ENCODE measurements around the gene LTO1.

LTO1 gene

GRCh38 chr11:69635195-69635594, 40.0 kb downstream of the LTO1 start:
- H3K4me3 ChIP-seq (ENCODE audit: insufficient read length, low read depth) = no peak overlapping the region
- H3K9ac ChIP-seq (ENCODE audit: insufficient read length, low read depth) = no peak overlapping the region
- DNase-seq (ENCODE audit: low read depth, low spot score) = no peak
- H3K4me1 ChIP-seq (ENCODE audit: insufficient read depth, insufficient read length) = no peaks in the 10 kb centered on the region
- 0 out of 2 replicates have a peak, but pooled peaks cover under 1% of the 10 kb centered on the region for H3K9me3 ChIP-seq (ENCODE audit: insufficient read depth, low read length)
- no peak for TF ChIP-seq YY1 (IDR thresholded peaks at IDR 0.05; ENCODE audit: insufficient read depth, insufficient read length)
- no peak for TF ChIP-seq ZNF274 (IDR thresholded peaks at IDR 0.05; ENCODE audit: low read depth, low read length)
- no peak for TF ChIP-seq SUZ12 (IDR thresholded peaks at IDR 0.05; ENCODE audit: extremely low read depth, insufficient read depth, insufficient read length)
- no peaks in the 10 kb centered on the region for H3K27me3 ChIP-seq (ENCODE audit: insufficient read depth, insufficient read length)
- no peaks in the 10 kb centered on the region for H3K36me3 ChIP-seq (ENCODE audit: insufficient read depth, insufficient read length, low read length)

GRCh38 chr11:69634590-69634989, 40.6 kb downstream of the LTO1 start:
- Histone ChIP-seq H3K36me3 (ENCODE audit: insufficient read depth, insufficient read length, low read length) (no peaks in the 10 kb centered on the region), H3K27me3 (ENCODE audit: insufficient read depth, insufficient read length) (no peaks in the 10 kb centered on the region), H3K9me3 (ENCODE audit: insufficient read depth, low read length) (peaks cover 6% of the 10 kb centered on the region; the same call in 1 of the 2 replicates), H3K9ac (ENCODE audit: insufficient read length, low read depth) (no peak overlapping the region), H3K4me1 (ENCODE audit: insufficient read depth, insufficient read length) (no peaks in the 10 kb centered on the region), H3K4me3 (ENCODE audit: insufficient read length, low read depth) (no peak overlapping the region)
- TF ChIP-seq SUZ12 (IDR thresholded peaks at IDR 0.05; ENCODE audit: extremely low read depth, insufficient read depth, insufficient read length) = no peak
- TF ChIP-seq ZNF274 (IDR thresholded peaks at IDR 0.05; ENCODE audit: low read depth, low read length) = no peak
- TF ChIP-seq YY1 (IDR thresholded peaks at IDR 0.05; ENCODE audit: insufficient read depth, insufficient read length) = no peak
- no peak for DNase-seq (ENCODE audit: low read depth, low spot score)

- H3K9me3 ChIP-seq (ENCODE audit: insufficient read depth, low read length) = peaks cover 8% of the 10 kb centered on the region; the same call in 1 of the 2 replicates
- no peaks in the 10 kb centered on the region for H3K27me3 ChIP-seq (ENCODE audit: insufficient read depth, insufficient read length)
- no peaks in the 10 kb centered on the region for H3K4me1 ChIP-seq (ENCODE audit: insufficient read depth, insufficient read length)
- no peak for TF ChIP-seq YY1 (IDR thresholded peaks at IDR 0.05; ENCODE audit: insufficient read depth, insufficient read length)
- no peak for TF ChIP-seq ZNF274 (IDR thresholded peaks at IDR 0.05; ENCODE audit: low read depth, low read length)
- no peak for TF ChIP-seq SUZ12 (IDR thresholded peaks at IDR 0.05; ENCODE audit: extremely low read depth, insufficient read depth, insufficient read length)
- no peak overlapping the region for H3K9ac ChIP-seq (ENCODE audit: insufficient read length, low read depth)
- no peak for DNase-seq (ENCODE audit: low read depth, low spot score)
- no peak overlapping the region for H3K4me3 ChIP-seq (ENCODE audit: insufficient read length, low read depth)
- H3K36me3 ChIP-seq (ENCODE audit: insufficient read depth, insufficient read length, low read length) = no peaks in the 10 kb centered on the region
Observed at GRCh38 chr11:69634069-69634468, 41.1 kb downstream of the LTO1 start.

GRCh38 chr11:69632900-69633299, 42.3 kb downstream of the LTO1 start:
- Histone ChIP-seq H3K4me1 (ENCODE audit: insufficient read depth, insufficient read length) (no peaks in the 10 kb centered on the region), H3K36me3 (ENCODE audit: insufficient read depth, insufficient read length, low read length) (no peaks in the 10 kb centered on the region), H3K9me3 (ENCODE audit: insufficient read depth, low read length) (peaks cover 16% of the 10 kb centered on the region; the same call in 1 of the 2 replicates), H3K4me3 (ENCODE audit: insufficient read length, low read depth) (no peak overlapping the region), H3K27me3 (ENCODE audit: insufficient read depth, insufficient read length) (no peaks in the 10 kb centered on the region), H3K9ac (ENCODE audit: insufficient read length, low read depth) (no peak overlapping the region)
- DNase-seq (ENCODE audit: low read depth, low spot score) = no peak
- no peak for TF ChIP-seq ZNF274 (IDR thresholded peaks at IDR 0.05; ENCODE audit: low read depth, low read length)

- no peak overlapping the region for H3K4me3 ChIP-seq (ENCODE audit: insufficient read length, low read depth)
- H3K4me1 ChIP-seq (ENCODE audit: insufficient read depth, insufficient read length) = no peaks in the 10 kb centered on the region
- H3K27me3 ChIP-seq (ENCODE audit: insufficient read depth, insufficient read length) = no peaks in the 10 kb centered on the region
- no peak overlapping the region for H3K9ac ChIP-seq (ENCODE audit: insufficient read length, low read depth)
- peaks cover 16% of the 10 kb centered on the region; the same call in 1 of the 2 replicates for H3K9me3 ChIP-seq (ENCODE audit: insufficient read depth, low read length)
- DNase-seq (ENCODE audit: low read depth, low spot score) = no peak
- H3K36me3 ChIP-seq (ENCODE audit: insufficient read depth, insufficient read length, low read length) = no peaks in the 10 kb centered on the region
- TF ChIP-seq ZNF274 (IDR thresholded peaks at IDR 0.05; ENCODE audit: low read depth, low read length) = no peak
- TF ChIP-seq SUZ12 (IDR thresholded peaks at IDR 0.05; ENCODE audit: extremely low read depth, insufficient read depth, insufficient read length) = no peak
- no peak for TF ChIP-seq YY1 (IDR thresholded peaks at IDR 0.05; ENCODE audit: insufficient read depth, insufficient read length)
Observed at GRCh38 chr11:69630424-69630823, 44.7 kb downstream of the LTO1 start.

- H3K36me3 ChIP-seq (ENCODE audit: insufficient read depth, insufficient read length, low read length) = no peaks in the 10 kb centered on the region
- H3K4me3 ChIP-seq (ENCODE audit: insufficient read length, low read depth) = no peak overlapping the region
- TF ChIP-seq SUZ12 (IDR thresholded peaks at IDR 0.05; ENCODE audit: extremely low read depth, insufficient read depth, insufficient read length) (no peak), ZNF274 (IDR thresholded peaks at IDR 0.05; ENCODE audit: low read depth, low read length) (no peak), YY1 (IDR thresholded peaks at IDR 0.05; ENCODE audit: insufficient read depth, insufficient read length) (no peak)
- no peaks in the 10 kb centered on the region for H3K4me1 ChIP-seq (ENCODE audit: insufficient read depth, insufficient read length)
- no peaks in the 10 kb centered on the region for H3K27me3 ChIP-seq (ENCODE audit: insufficient read depth, insufficient read length)
- H3K9ac ChIP-seq (ENCODE audit: insufficient read length, low read depth) = no peak overlapping the region
- DNase-seq (ENCODE audit: low read depth, low spot score) = no peak
- H3K9me3 ChIP-seq (ENCODE audit: insufficient read depth, low read length) = peaks cover 16% of the 10 kb centered on the region; the same call in 1 of the 2 replicates
Observed at GRCh38 chr11:69630017-69630416, 45.1 kb downstream of the LTO1 start.

GRCh38 chr11:69627551-69627950, 47.6 kb downstream of the LTO1 start:
- DNase-seq (ENCODE audit: low read depth, low spot score) = no peak
- Histone ChIP-seq H3K36me3 (ENCODE audit: insufficient read depth, insufficient read length, low read length) (no peaks in the 10 kb centered on the region), H3K9me3 (ENCODE audit: insufficient read depth, low read length) (peaks cover 16% of the 10 kb centered on the region; the same call in 1 of the 2 replicates), H3K9ac (ENCODE audit: insufficient read length, low read depth) (no peak overlapping the region), H3K4me3 (ENCODE audit: insufficient read length, low read depth) (no peak overlapping the region), H3K4me1 (ENCODE audit: insufficient read depth, insufficient read length) (no peaks in the 10 kb centered on the region), H3K27me3 (ENCODE audit: insufficient read depth, insufficient read length) (no peaks in the 10 kb centered on the region)
- TF ChIP-seq YY1 (IDR thresholded peaks at IDR 0.05; ENCODE audit: insufficient read depth, insufficient read length) = no peak

- Histone ChIP-seq H3K36me3 (ENCODE audit: insufficient read depth, insufficient read length, low read length) (no peaks in the 10 kb centered on the region), H3K4me1 (ENCODE audit: insufficient read depth, insufficient read length) (no peaks in the 10 kb centered on the region), H3K4me3 (ENCODE audit: insufficient read length, low read depth) (no peak overlapping the region), H3K9me3 (ENCODE audit: insufficient read depth, low read length) (peaks cover 16% of the 10 kb centered on the region; the same call in 1 of the 2 replicates), H3K27me3 (ENCODE audit: insufficient read depth, insufficient read length) (no peaks in the 10 kb centered on the region), H3K9ac (ENCODE audit: insufficient read length, low read depth) (no peak overlapping the region)
- DNase-seq (ENCODE audit: low read depth, low spot score) = no peak
- TF ChIP-seq SUZ12 (IDR thresholded peaks at IDR 0.05; ENCODE audit: extremely low read depth, insufficient read depth, insufficient read length) (no peak), ZNF274 (IDR thresholded peaks at IDR 0.05; ENCODE audit: low read depth, low read length) (no peak), YY1 (IDR thresholded peaks at IDR 0.05; ENCODE audit: insufficient read depth, insufficient read length) (no peak)
Observed at GRCh38 chr11:69625476-69625875, 49.7 kb downstream of the LTO1 start.
